PC-3 (cell line): ENCODE data around the gene ULK4.

Experiments used
- EZH2 ChIP-seq: fragments of 300-600 bp; sonication (generic); IDR thresholded peaks from one replicate; pipeline ENCODE4 v1.6.1; 2017; ENCODE audit warnings: antibody characterized with exemption, mild to moderate bottlenecking, low read length; ENCODE audit not compliant: unreplicated experiment
- TF ChIP-seq, protein P1 (sequence below): fragments of 300-600 bp; sonication (generic); conservative IDR thresholded peaks from 2 replicates; pipeline ENCODE4 v1.5.1; 2017; ENCODE audit warnings: antibody characterized with exemption, low read depth, mild to moderate bottlenecking, low read length

DNA sequence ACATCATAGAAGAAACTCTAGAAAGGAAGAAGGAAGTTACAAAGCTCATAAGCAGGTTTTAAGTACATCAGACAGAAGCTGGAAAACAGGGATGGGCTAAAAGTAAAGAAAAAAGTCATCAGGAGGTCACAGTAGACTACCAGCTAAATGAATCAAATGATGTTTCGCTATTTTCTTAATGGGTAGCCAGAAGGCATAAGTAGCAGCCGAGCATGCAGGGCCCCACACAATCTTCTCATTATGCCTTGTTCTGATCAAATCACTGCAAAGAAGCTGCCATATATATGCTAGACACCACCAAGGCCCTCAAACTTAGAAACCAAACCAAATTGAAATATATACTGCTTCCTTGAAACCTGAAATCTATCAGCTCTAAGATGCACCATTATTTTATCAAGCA is 349.1 kb downstream of the ULK4 start:
- no peak for TF ChIP-seq EZH2
- TF ChIP-seq, protein P1, sequence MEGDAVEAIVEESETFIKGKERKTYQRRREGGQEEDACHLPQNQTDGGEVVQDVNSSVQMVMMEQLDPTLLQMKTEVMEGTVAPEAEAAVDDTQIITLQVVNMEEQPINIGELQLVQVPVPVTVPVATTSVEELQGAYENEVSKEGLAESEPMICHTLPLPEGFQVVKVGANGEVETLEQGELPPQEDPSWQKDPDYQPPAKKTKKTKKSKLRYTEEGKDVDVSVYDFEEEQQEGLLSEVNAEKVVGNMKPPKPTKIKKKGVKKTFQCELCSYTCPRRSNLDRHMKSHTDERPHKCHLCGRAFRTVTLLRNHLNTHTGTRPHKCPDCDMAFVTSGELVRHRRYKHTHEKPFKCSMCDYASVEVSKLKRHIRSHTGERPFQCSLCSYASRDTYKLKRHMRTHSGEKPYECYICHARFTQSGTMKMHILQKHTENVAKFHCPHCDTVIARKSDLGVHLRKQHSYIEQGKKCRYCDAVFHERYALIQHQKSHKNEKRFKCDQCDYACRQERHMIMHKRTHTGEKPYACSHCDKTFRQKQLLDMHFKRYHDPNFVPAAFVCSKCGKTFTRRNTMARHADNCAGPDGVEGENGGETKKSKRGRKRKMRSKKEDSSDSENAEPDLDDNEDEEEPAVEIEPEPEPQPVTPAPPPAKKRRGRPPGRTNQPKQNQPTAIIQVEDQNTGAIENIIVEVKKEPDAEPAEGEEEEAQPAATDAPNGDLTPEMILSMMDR, result no peak
